HG02852 (cell line): ENCODE data around the gene U2AF2.

Experiments used
- ATAC-seq: cut with Tn5 transposase; IDR thresholded peaks from one replicate; pipeline ENCODE4 v1.9.1; 2021; ENCODE audit warnings: mild to moderate bottlenecking, moderate library complexity; ENCODE audit not compliant: unreplicated experiment

U2AF2 gene

GRCh38 chr19:55687281-55688201, 32.7 kb downstream of the U2AF2 start:
- no peak for ATAC-seq

DNA sequence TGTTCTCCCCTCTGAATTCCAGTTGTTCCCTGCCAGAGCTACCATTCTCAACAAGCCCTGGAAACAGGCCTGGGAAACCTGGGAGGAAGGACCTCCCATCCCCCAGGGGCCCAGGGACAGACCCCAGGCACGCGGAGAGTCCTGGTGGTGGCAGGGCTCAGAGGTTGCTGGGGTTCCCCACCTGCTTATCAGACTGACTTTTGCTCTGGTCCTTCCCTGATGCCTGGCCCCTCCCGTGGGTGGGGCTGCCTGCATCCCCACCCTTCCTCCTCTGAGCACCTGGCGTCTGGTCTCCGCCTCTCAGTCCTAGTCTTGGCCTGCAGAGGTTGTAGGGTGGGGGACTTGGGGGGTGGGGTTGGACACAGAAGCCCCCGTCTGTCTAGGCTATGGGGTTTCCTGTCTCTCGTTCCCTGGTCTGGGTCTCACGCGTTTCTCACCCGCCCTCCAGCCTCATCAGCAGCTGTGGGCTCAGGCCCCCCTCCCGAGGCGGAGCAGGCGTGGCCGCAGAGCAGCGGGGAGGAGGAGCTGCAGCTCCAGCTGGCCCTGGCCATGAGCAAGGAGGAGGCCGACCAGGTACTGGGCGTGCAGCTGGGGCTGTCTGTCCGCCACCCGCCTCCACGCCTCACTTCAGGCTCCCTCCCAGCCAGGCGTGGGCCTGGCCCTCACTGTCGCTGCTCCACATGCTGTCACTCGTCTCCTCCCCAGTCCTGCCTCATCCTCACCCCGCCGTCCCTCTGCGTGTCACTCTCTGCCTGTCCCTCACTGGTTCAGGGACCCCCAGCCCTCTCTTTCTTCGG, 33.8 kb downstream of the U2AF2 start:
- ATAC-seq: no peak

- ATAC-seq: no peak
Observed at GRCh38 chr19:55689411-55690108, 34.7 kb downstream of the U2AF2 start.

- no peak for ATAC-seq
Observed at GRCh38 chr19:55690109-55690768, 35.4 kb downstream of the U2AF2 start.

GRCh38 chr19:55690769-55691545, 36.1 kb downstream of the U2AF2 start:
- ATAC-seq: no peak

DNA sequence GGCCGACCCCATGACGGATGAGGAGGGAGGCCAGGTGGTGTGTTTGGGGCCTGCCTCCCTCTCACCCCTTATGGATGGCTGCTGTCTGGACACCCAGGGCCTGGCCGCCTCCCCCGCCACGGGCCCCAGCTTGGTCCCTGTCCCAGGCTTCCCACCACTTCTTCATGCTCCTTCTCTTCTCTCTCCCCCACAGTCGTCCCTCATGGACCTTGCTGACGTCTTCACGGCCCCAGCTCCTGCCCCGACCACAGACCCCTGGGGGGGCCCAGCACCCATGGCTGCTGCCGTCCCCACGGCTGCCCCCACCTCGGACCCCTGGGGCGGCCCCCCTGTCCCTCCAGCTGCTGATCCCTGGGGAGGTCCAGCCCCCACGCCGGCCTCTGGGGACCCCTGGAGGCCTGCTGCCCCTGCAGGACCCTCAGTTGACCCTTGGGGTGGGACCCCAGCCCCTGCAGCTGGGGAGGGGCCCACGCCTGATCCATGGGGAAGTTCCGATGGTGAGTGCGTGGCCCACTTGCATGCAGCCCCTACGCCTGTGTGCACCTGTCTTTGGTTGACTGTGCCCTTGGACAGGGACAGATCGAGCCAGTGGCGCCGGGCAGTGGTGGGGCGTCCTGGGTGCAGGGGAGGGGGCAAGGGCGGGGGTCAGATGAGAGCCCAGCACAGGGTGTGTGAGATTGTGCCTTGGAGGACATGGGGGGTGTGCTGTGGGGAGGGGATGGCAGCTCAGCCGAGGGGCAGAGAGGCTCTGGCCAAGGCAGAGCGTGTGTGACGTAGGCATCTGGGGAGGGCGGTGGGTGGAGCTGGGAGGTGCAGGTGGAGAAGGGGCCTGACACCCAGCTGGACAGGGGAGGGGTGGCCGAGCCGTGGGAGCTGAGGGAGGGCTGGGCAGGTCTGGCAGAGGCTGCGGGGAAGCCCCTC, 37.0 kb downstream of the U2AF2 start:
- no peak for ATAC-seq

DNA sequence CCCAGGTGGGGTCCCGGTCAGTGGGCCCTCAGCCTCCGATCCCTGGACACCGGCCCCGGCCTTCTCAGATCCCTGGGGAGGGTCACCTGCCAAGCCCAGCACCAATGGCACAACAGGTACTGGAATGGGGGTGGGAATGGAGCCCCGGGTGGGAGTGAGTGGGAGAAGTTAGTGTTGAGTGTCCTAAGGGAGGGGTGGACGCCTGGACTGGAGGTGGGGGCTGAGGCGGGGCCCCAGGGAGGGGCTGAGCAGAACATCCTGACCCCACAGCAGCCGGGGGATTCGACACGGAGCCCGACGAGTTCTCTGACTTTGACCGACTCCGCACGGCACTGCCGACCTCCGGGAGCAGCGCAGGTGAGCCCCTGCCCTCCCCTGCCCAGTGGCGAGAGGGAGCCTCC, 37.8 kb downstream of the U2AF2 start:
- ATAC-seq: no peak

DNA sequence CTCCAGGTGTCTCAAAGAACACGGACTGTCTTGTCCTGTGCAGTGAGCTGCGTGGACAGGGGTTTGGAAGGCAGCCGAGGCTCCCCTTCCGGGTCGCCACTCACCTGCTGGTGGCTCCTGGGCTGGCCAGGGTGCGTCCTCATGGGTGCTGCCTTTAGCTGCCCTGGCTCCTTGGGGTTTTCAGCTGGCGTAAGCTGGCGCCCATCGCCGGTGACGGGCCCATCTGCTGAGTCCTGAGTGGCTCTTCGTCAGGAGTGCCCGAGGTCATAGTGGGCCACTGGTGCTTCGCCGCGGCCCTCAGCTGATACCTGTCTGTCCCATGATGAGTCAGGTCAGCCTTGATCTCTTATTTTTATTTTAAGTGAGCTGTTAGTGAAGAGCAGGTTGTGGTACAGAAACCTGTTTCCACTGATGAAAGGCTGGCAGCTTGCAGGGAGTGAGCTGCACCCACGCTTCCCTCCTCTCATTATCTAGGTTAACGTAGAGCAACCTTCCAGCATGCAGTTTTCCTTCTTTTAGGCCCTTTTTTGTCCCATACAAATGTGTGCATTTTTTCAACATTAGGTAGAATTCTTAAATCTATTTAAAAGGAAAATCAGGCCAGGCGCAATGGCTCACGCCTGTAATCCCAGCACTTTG, 38.6 kb downstream of the U2AF2 start:
- no peak for ATAC-seq

- no peak for ATAC-seq
Observed at GRCh38 chr19:55694241-55694655, 39.4 kb downstream of the U2AF2 start.

GRCh38 chr19:55694656-55695491, 40.0 kb downstream of the U2AF2 start:
- ATAC-seq: no peak

- no peak for ATAC-seq
Observed at GRCh38 chr19:55695511-55696290, 40.9 kb downstream of the U2AF2 start.

DNA sequence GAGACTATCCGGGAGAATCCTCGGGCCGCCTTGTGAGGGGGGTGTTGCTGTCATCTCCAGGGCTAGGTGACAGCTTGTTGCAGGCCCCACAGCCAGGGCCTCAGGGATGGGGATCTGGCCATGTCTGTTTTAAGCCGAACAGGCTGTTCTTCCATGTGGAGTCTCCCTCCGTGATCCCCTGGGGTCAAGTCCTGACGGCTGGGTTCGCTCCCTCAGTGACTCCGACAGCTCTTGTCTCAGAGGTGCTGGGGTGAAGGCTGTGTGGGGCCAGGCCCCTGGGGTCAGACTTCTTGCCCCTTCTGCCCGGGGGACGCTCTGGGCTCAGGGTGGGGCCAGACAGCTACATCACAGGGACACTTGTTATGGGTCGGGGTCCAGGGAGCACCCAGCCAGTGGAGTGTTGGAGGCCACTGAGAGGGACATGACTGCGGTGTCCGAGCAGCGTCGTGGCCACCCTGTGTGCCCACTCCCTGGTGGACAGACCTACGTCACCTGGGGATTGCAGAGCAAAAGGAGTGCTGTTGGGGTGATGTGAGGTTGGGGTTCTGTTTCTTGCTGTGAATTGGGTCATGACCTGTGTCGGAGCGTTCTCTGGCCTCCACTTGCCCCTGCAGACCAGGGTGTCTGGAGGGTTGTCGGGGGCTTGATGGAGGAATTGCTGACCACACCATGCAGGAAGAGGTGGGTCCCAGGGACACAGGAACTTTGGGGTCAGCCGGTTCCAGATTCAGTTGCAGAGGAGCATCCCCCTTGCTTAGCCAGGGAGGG, 41.6 kb downstream of the U2AF2 start:
- no peak for ATAC-seq

GRCh38 chr19:55697069-55697440, 42.2 kb downstream of the U2AF2 start:
- ATAC-seq: no peak

- no peak for ATAC-seq
Observed at GRCh38 chr19:55697698-55698097, 42.9 kb downstream of the U2AF2 start.

- no peak for ATAC-seq
Observed at GRCh38 chr19:55698256-55698655, 43.4 kb downstream of the U2AF2 start.

DNA sequence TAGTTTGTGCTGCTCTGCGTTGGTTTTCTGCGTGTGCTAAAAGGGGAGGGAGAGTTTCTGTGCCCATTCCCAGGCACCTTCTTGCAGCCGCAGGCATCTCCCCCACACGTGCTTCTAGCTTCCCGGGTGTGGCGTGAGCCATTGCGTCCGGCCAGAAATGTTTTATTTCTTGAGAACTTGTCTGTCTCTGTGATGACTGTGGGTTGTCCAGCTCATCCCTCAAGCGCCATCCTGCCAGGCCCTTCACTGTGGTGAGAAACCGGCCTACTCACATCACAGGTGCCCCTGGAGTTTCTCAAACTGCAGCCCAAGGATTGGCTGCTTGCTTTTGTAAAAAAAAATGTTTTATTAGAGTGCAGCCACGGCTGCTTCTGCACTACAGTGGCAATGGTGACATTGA, 44.4 kb downstream of the U2AF2 start:
- no peak for ATAC-seq
